PFSK-1 (cell line): ENCODE measurements around the gene NIBAN1.

Experiments
- FOXP2 ChIP-seq: optimal IDR thresholded peaks from 2 replicates; pipeline ENCODE3; 2011; ENCODE audit warnings: borderline replicate concordance, control low read depth, inconsistent platforms; ENCODE audit not compliant: insufficient read depth; ENCODE audit errors: extremely low read length, extremely low read depth
- POLR2AphosphoS5 ChIP-seq: IDR thresholded peaks from 2 replicates; pipeline ENCODE4 v1.6.1; 2012; ENCODE audit warnings: low read depth, mild to moderate bottlenecking, control low read depth, low read length, moderate library complexity
- REST ChIP-seq, 2 experiments: IDR thresholded peaks; 2 replicates each; pipeline versions ENCODE4 v1.6.1 to v1.8.0; 2011 to 2012; ENCODE audit warnings: low read depth in 2 of 2, low read length in 2 of 2, control low read depth in 1 of 2, inconsistent platforms in 1 of 2, mild to moderate bottlenecking in 1 of 2, moderate library complexity in 1 of 2; ENCODE audit not compliant: insufficient read depth in 1 of 2
- SIN3A ChIP-seq: IDR thresholded peaks from 2 replicates; pipeline ENCODE4 v1.6.1; 2012; ENCODE audit warnings: mild to moderate bottlenecking, low read length, moderate library complexity, borderline replicate concordance; ENCODE audit not compliant: insufficient read depth
- TAF1 ChIP-seq: IDR thresholded peaks from 2 replicates; pipeline ENCODE4 v1.6.1; 2012; ENCODE audit warnings: low read length, control low read depth, borderline replicate concordance; ENCODE audit not compliant: insufficient read depth

NIBAN1 gene

GRCh38 chr1:184988506-184988905 lies 14.2 kb upstream of the NIBAN1 start:
- no peak for TF ChIP-seq TAF1
- TF ChIP-seq FOXP2, result no peak
- no peak for TF ChIP-seq POLR2AphosphoS5
- TF ChIP-seq SIN3A, result no peak
- no peak for TF ChIP-seq REST (IDR thresholded peaks at IDR 0.05; ENCODE audit: insufficient read depth in 1 of 2, low read depth in 2 of 2, low read length in 2 of 2)

- no peak for TF ChIP-seq POLR2AphosphoS5
- TF ChIP-seq SIN3A, result no peak
- TF ChIP-seq TAF1, result no peak
- no peak for TF ChIP-seq REST (IDR thresholded peaks at IDR 0.05; ENCODE audit: insufficient read depth in 1 of 2, low read depth in 2 of 2, low read length in 2 of 2)
- no peak for TF ChIP-seq FOXP2
Measured at GRCh38 chr1:184987696-184988095, 13.4 kb upstream of the NIBAN1 start.

GRCh38 chr1:184986250-184986649 lies 11.9 kb upstream of the NIBAN1 start:
- TF ChIP-seq FOXP2 (no peak), SIN3A (no peak), POLR2AphosphoS5 (no peak), REST (IDR thresholded peaks at IDR 0.05; ENCODE audit: insufficient read depth in 1 of 2, low read depth in 2 of 2, low read length in 2 of 2) (no peak), TAF1 (no peak)

GRCh38 chr1:184982002-184982954 lies 8.0 kb upstream of the NIBAN1 start:
- no peak for TF ChIP-seq FOXP2
- TF ChIP-seq POLR2AphosphoS5, result no peak
- TF ChIP-seq REST (IDR thresholded peaks at IDR 0.05; ENCODE audit: insufficient read depth in 1 of 2, low read depth in 2 of 2, low read length in 2 of 2), result no peak
- no peak for TF ChIP-seq SIN3A
- no peak for TF ChIP-seq TAF1
